Esophagus squamous epithelium (tissue), 5 donors: ENCODE measurements around the gene SLC16A11. TPM values are rescaled to one million over a fixed set of nuclear protein-coding genes. Genes with fewer than 3 reads are reported as not detected.

Source experiments
- DNase-seq: peaks from one replicate; lab custom pipeline; 2025; lab: John Stamatoyannopoulos, UW
- H3K27ac ChIP-seq, 4 donors: fragments of 200-600 bp; sonication (generic); one replicate each; pipeline ENCODE4 v1.5.1; 2016 to 2019; ENCODE audit warnings: mild to moderate bottlenecking in 1 of 4
- H3K27me3 ChIP-seq, 4 donors: fragments of 200-600 bp; sonication (generic); 1 replicate in 3 of 4; 2 replicates in 1 of 4; pipeline versions ENCODE4 v1.5.1 to v1.6.0; 2017 to 2021; ENCODE audit warnings: antibody characterized with exemption in 1 of 4
- H3K36me3 ChIP-seq, 3 donors: fragments of 200-600 bp; sonication (generic); one replicate each; pipeline ENCODE4 v1.5.1; 2016 to 2019
- H3K4me1 ChIP-seq, 3 donors: fragments of 200-600 bp; sonication (generic); one replicate each; pipeline ENCODE4 v1.5.1; 2017 to 2019
- H3K4me3 ChIP-seq, 4 donors: fragments of 200-600 bp; sonication (generic); 1 replicate in 3 of 4; 2 replicates in 1 of 4; pipeline ENCODE4 v1.5.1; 2016 to 2019; ENCODE audit warnings: mild to moderate bottlenecking in 2 of 4, moderate library complexity in 1 of 4
- H3K9me3 ChIP-seq, 3 donors: fragments of 200-600 bp; sonication (generic); one replicate each; pipeline ENCODE4 v1.5.1; 2016 to 2019
- POLR2A ChIP-seq, 4 donors: fragments of 450-650 bp; IDR thresholded peaks; one replicate each; pipeline ENCODE4 v1.6.1; 2017; ENCODE audit warnings: antibody characterized with exemption in 4 of 4, mild to moderate bottlenecking in 4 of 4, moderate library complexity in 3 of 4
- WGBS, 2 donors: methylation state at CpG; one replicate each; pipeline ENCODE4 v1.1.5; 2018; 5-methylcytosine and 5-hydroxymethylcytosine counted together
- intact Hi-C: fragments of 100-400 bp; cut with DNase I; formaldehyde crosslinking; loops from one replicate; pipeline ENCODE4 v1.15.0; 2022
- total RNA-seq, 4 donors: library from RNA; depleted of rRNA; stranded (reverse); fragments of >200 nt; gene quantifications; one replicate each; pipeline ENCODE4 v1.1.0, GENCODE V29; 2016
- TF ChIP-seq, protein P1 (sequence below), 6 experiments: fragments of 450-650 bp in 4 of 6; fragments of 200-600 bp in 2 of 6; sonication (generic) in 2 of 6; IDR thresholded peaks; one replicate each; pipeline ENCODE4 v1.5.1; 2016 to 2019; ENCODE audit warnings: antibody characterized with exemption in 6 of 6, mild to moderate bottlenecking in 4 of 6, moderate library complexity in 4 of 6
- donor health status: DM: yes; HTN: yes; CAD: no.

The SLC16A11 gene
- total RNA-seq, 4 donors from 2014 or later = 0.56 to 2.1 (median 0.72) TPM; not detected in 1

DNA sequence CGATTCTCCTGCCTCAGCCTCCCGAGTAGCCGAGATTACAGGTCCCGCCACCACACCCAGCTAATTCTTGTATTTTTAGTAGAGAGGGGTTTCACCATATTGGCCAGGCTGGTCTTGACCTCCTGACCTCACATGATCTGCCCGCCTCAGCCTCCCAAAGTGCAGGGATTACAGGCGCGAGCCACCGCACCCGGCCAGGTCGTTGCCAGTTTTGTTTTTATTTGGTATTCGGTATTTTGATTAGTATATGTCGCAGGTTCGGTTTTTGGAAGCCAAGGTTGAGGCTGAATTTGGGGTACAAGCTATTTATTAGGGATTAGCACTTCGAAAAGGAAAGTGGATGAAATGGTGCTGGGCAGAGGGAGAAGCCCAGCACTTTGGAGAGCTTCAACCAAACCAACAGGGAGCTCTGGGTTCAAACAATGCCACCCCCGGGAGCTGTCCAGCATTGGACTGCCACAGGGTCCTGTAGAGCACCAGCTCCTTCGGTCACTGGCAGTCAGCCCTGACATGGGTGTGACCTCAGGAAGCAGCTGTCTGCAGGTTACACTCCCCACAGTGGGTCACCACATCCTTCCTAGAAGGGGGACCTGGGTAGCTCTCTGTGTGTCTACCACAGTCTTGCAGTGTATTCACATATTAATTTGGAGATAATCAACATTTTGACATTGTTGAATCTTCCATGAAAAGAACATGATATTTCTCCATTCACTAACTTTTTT lies 37.6 kb upstream of the SLC16A11 start:
- 59 to 80% methylated on average over 6 to 13 of the region's 16 CpGs for WGBS, 2 donors
- DNase-seq = no peak

DNA sequence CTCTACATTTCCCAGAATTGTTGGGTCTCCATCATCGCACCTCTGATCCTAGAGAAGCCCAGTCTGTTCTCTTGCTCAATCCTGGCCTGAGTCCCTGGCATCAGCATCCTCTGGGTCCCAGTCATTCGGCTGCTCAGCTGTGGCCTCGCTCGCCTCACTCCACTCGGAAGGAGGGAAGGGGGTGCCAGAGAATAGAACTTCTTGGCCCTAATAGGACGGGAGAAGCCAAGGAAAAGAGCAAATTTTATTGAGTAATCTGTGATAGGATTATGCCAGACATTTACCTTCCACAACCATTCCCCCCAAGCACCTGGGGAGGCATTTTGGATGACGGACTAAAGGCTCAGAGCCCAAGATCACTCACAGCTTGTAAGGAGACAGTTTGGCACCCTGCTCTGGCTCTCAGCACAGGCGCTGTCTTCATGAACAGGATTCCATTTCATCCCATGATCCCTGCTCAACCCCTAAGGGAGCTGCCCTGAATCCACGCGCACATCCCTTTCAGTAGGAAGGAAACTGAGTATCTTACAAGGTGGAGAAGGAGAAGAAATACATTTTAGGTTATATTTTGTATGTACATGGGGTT lies 36.7 kb upstream of the SLC16A11 start:
- TF ChIP-seq POLR2A (IDR thresholded peaks at IDR 0.05) = no peak
- TF ChIP-seq, protein P1, sequence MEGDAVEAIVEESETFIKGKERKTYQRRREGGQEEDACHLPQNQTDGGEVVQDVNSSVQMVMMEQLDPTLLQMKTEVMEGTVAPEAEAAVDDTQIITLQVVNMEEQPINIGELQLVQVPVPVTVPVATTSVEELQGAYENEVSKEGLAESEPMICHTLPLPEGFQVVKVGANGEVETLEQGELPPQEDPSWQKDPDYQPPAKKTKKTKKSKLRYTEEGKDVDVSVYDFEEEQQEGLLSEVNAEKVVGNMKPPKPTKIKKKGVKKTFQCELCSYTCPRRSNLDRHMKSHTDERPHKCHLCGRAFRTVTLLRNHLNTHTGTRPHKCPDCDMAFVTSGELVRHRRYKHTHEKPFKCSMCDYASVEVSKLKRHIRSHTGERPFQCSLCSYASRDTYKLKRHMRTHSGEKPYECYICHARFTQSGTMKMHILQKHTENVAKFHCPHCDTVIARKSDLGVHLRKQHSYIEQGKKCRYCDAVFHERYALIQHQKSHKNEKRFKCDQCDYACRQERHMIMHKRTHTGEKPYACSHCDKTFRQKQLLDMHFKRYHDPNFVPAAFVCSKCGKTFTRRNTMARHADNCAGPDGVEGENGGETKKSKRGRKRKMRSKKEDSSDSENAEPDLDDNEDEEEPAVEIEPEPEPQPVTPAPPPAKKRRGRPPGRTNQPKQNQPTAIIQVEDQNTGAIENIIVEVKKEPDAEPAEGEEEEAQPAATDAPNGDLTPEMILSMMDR (IDR thresholded peaks at IDR 0.05) = no peak
- intact Hi-C loops = no loop called here
- Histone ChIP-seq H3K4me3 (no peak overlapping the region), H3K27ac (peak overlapping the region in 2 of 4 donors; percentile 45 to 59), H3K4me1 (peaks cover 0 to 26% (median 0%) of the 10 kb centered on the region in 3 donors), H3K36me3 (no peaks in the 10 kb centered on the region), H3K9me3 (no peaks in the 10 kb centered on the region), H3K27me3 (peaks cover 0 to under 1% (median 0%) of the 10 kb centered on the region in 4 donors)
- DNase-seq = no peak
- 42 to 48% methylated on average over 7 to 8 of the region's 10 CpGs for WGBS, 2 donors

More for the DNA sequence above, 37.6 kb upstream of the SLC16A11 start:
- intact Hi-C loops = no loop called here
- Histone ChIP-seq H3K27ac (no peak overlapping the region), H3K27me3 (peaks cover 0 to 6% (median 0%) of the 10 kb centered on the region in 4 donors), H3K4me1 (peaks cover 0 to 26% (median 0%) of the 10 kb centered on the region in 3 donors), H3K9me3 (no peaks in the 10 kb centered on the region), H3K4me3 (no peak overlapping the region), H3K36me3 (no peaks in the 10 kb centered on the region)
- TF ChIP-seq, protein P1 (IDR thresholded peaks at IDR 0.05) = no peak
- TF ChIP-seq POLR2A (IDR thresholded peaks at IDR 0.05) = no peak

DNA sequence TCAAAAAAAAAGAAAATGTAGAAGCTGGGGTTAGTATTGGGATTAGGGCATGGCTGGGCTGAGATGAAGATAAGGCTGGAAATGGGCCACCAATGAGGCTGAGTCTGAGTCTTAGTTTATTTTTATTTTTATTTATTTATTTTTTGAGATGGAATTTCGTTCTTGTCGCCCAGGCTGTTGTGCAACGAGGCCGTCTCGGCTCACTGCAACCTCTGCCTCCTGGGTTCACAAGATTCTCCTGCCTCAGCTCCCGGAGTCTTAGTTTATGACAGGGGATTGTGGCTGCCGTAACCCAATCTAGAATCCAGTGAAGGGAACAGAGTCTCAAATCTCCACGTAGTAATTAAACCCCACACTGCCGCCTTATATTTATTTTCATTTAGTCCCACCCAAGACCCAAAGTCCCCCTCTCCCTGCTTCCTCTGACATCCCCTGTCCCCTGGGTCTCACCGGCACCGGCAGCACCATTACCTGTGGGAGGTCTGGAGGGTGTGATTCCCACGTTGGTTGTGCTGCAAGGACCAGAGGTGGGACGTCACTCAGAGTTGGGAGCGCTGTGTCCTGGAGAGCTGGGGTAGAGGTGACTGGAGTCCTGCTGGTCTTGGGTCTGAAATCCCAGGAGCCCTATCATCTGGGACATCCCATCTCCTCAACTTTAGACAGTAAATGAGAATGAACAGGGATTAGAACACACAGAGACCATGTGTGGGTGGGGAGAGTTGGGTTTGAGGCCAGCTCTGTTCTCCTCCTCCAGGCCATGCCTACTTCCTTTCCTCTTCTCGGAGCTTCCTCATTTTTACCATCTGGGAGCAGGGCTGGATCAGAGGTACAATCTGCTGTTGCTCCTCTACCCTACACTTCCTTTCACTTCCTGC lies 35.9 kb upstream of the SLC16A11 start, which contains the start of gene CLEC10A:
CLEC10A (minus strand) TSS at position 671 of the 875 bp plus-strand sequence. CDS start 1,439 bp downstream, outside the sequence.
- no peak for DNase-seq
- H3K36me3 ChIP-seq = no peaks in the 10 kb centered on the region
- WGBS, 2 donors = 67 to 76% methylated on average over 13 to 14 of the region's 15 CpGs
- no peaks in the 10 kb centered on the region for H3K27me3 ChIP-seq
- peaks cover 0 to 26% (median 0%) of the 10 kb centered on the region in 3 donors for H3K4me1 ChIP-seq
- intact Hi-C loops = no loop called here
- TF ChIP-seq, protein P1 (IDR thresholded peaks at IDR 0.05) = no peak
- no peak for TF ChIP-seq POLR2A (IDR thresholded peaks at IDR 0.05)
- peak within 1 kb of the TSS in 2 of 4 donors; percentile 45 to 59 for H3K27ac ChIP-seq
- H3K9me3 ChIP-seq = no peaks in the 10 kb centered on the region
- peak within 1 kb of the TSS in 1 of 4 donors; percentile 16 for H3K4me3 ChIP-seq

DNA sequence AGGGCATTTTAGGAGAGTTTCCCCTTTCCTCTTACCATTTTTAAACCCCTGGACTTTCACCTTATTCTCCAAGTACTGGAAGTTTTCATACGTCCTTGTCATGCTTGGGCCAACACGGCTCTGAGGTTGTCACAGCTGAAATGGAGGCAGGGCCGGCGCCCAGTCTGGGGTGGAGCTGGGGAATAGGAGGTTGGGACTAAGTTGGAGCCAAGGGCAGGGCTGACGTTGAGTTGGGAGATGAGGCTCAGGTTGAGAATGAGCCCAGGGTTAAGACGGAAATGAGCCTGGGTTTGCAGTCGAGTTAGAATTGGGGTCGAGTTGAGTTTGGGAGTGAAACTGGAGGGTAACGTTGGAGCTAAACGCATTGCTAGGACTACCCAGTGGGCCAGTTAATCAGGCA lies 34.8 kb upstream of the SLC16A11 start:
- H3K36me3 ChIP-seq = no peaks in the 10 kb centered on the region
- H3K4me3 ChIP-seq = no peak overlapping the region
- peaks cover 0 to 16% (median 0%) of the 10 kb centered on the region in 3 donors for H3K4me1 ChIP-seq
- H3K27ac ChIP-seq = no peak overlapping the region
- TF ChIP-seq, protein P1 (IDR thresholded peaks at IDR 0.05) = no peak
- no peak for TF ChIP-seq POLR2A (IDR thresholded peaks at IDR 0.05)
- WGBS, 2 donors = 79 to 87% methylated on average over 6 to 10 of the region's 10 CpGs
- intact Hi-C loops = no loop called here
- no peaks in the 10 kb centered on the region for H3K9me3 ChIP-seq
- no peaks in the 10 kb centered on the region for H3K27me3 ChIP-seq
- no peak for DNase-seq
